Effector memory CD8-positive, alpha-beta T cell (primary cell): Measurements from ENCODE around the gene CD96.

Experiments used
- ATAC-seq: fragments of 150-1000 bp; cut with Tn5 transposase; replicated peaks from 2 replicates; pipeline ENCODE4 v1.10.0; 2021; ENCODE audit warnings: mild to moderate bottlenecking, moderate library complexity
- DNase-seq, 3 experiments: peaks; one replicate each; pipeline ENCODE4 v3.0.0; 2021
- H3K27ac Mint-ChIP-seq, 2 donors: one replicate each; pipeline ENCODE4 v1.8.0; 2022; ENCODE audit warnings: mild to moderate bottlenecking in 2 of 2, mixed read lengths in 2 of 2, moderate library complexity in 2 of 2
- H3K27me3 Mint-ChIP-seq, 2 donors: one replicate each; pipeline ENCODE4 v1.8.0; 2022; ENCODE audit warnings: mixed read lengths in 2 of 2
- H3K36me3 Mint-ChIP-seq: one replicate; pipeline ENCODE4 v1.8.0; 2022; ENCODE audit warnings: mild to moderate bottlenecking, moderate library complexity, mixed read lengths; ENCODE audit not compliant: insufficient read depth
- H3K4me1 Mint-ChIP-seq, 2 donors: one replicate each; pipeline ENCODE4 v1.8.0; 2022; ENCODE audit warnings: low read depth in 2 of 2, mixed read lengths in 2 of 2
- H3K4me3 Mint-ChIP-seq, 2 donors: one replicate each; pipeline ENCODE4 v1.8.0; 2022; ENCODE audit warnings: mild to moderate bottlenecking in 2 of 2, mixed read lengths in 2 of 2, moderate library complexity in 2 of 2
- H3K9me3 Mint-ChIP-seq, 2 donors: one replicate each; pipeline ENCODE4 v1.8.0; 2022; ENCODE audit warnings: mixed read lengths in 2 of 2

The CD96 gene

DNA sequence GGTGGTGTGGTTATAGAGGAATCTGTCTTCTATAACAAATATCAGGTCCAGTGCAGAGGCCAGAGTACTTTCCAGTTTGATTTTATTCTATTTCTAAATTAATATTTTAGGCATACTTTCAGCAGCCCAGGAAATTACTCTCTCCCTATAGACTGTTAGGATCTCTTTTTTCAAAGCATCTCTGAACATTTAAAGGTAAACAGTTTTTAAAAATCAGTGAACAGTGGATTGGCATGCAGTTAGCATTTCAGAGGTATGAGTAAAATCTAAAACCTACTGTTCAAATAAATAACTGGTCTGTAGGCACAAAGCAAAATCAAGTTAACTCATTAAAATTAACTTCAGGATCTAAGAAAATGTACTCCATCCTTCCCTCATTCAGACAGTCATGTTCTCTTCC is 50.1 kb downstream of the CD96 start:
- no peak overlapping the region for H3K4me3 Mint-ChIP-seq
- DNase-seq = no peak
- no peak for ATAC-seq
- H3K4me1 Mint-ChIP-seq = peaks cover 21 to 60% of the 10 kb centered on the region in 2 donors
- H3K27ac Mint-ChIP-seq = peak overlapping the region; percentile 16 to 86
- peaks cover 28% of the 10 kb centered on the region for H3K36me3 Mint-ChIP-seq
- H3K27me3 Mint-ChIP-seq = no peaks in the 10 kb centered on the region
- H3K9me3 Mint-ChIP-seq = no peaks in the 10 kb centered on the region

DNA sequence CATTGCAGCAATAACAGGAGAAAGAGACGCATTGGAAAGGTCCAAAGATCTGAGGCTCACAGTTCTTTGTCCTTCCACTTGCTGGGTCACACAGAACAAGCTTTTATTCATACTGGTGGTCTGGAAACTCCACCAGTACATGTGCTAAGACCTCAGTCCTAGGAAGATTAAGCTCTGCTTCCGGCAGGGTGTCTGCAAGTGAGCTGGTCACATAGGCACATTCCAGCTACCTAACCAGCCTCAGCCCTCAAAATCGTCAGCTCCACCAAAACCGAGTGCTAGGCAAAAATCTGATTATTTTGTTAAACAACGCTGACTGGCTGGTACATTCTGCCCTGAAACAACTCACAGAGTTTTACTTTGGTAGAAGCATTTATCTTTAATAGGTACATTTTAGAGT is 50.9 kb downstream of the CD96 start:
- Mint-ChIP-seq H3K27ac (peak overlapping the region; percentile 86), H3K36me3 (peaks cover 25% of the 10 kb centered on the region), H3K4me1 (peaks cover 21 to 59% of the 10 kb centered on the region in 2 donors), H3K27me3 (no peaks in the 10 kb centered on the region), H3K9me3 (no peaks in the 10 kb centered on the region), H3K4me3 (no peak overlapping the region)
- DNase-seq (no peak), ATAC-seq (peak; percentile 32)

DNA sequence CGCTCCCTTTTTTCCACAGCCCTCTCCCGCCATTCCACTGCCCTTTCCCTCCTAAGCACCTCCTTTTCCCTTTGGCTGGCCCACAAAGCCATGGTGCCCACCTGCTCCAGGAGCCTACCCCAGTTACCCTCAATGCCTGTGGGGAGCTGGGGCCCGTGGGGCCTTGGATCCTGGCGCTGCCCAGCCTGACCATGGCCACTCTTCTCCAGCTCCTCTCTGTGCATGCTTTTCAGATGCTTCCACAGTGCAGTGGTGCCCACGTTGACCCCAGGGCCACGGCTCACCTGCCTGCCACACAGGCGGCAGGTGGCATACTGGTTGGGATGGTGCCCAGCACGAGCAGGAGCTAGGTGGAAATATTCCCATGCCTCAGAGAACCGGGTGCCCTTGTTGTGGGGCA is 51.7 kb downstream of the CD96 start:
- no peak for DNase-seq
- H3K27me3 Mint-ChIP-seq = no peaks in the 10 kb centered on the region
- peak overlapping the region; percentile 86 for H3K27ac Mint-ChIP-seq
- peaks cover 29% of the 10 kb centered on the region for H3K36me3 Mint-ChIP-seq
- H3K4me1 Mint-ChIP-seq = peaks cover 21 to 61% of the 10 kb centered on the region in 2 donors
- no peak for ATAC-seq
- peak overlapping the region in 1 of 2 donors; percentile 43 for H3K4me3 Mint-ChIP-seq
- no peaks in the 10 kb centered on the region for H3K9me3 Mint-ChIP-seq

DNA sequence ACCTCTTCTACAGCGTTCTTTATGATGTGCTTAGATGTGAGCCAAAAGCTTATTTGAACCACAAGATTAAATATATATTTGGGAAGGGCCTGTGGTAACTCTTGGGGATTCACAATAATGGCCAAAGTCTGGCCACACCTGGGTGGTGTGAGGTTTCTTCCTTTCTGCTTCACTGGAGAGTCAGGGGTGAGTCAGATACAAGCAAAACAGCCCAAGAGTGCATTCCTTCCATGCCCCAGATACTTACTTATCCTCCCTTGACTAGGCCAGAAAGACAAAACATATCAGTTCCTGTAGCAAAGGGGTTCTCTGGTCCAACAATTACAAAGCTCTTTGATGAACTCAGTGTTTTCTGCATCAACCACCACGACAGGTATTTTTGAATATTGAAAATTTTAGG is 52.2 kb downstream of the CD96 start:
- H3K9me3 Mint-ChIP-seq = no peaks in the 10 kb centered on the region

DNA sequence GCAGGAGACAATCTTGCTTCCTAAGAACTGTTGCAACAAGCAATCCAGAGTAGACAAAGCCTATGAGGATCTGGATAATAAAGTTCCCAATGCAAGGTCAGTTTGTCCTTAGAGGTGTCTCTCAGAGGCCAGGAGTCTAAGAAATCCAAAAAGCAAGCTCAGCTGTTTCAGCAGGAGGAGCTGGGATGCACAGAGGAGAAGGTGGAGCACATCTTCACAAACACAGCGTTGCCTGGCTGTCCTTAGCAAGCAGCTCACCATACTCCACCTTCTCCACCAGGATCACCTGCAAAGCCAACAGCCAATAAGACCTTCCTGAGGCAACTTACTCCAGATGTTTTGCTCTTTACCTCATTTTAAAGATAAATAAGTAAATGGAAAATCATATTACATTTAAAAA is 52.8 kb downstream of the CD96 start:
- H3K9me3 Mint-ChIP-seq = no peaks in the 10 kb centered on the region

More for the DNA sequence above, 52.2 kb downstream of the CD96 start:
- H3K27ac Mint-ChIP-seq = peak overlapping the region; percentile 86
- ATAC-seq (peak; percentile 43), DNase-seq (no peak)
- H3K4me3 Mint-ChIP-seq = peak overlapping the region in 1 of 2 donors; percentile 43
- peaks cover 21 to 58% of the 10 kb centered on the region in 2 donors for H3K4me1 Mint-ChIP-seq
- no peaks in the 10 kb centered on the region for H3K27me3 Mint-ChIP-seq
- peaks cover 25% of the 10 kb centered on the region for H3K36me3 Mint-ChIP-seq

DNA sequence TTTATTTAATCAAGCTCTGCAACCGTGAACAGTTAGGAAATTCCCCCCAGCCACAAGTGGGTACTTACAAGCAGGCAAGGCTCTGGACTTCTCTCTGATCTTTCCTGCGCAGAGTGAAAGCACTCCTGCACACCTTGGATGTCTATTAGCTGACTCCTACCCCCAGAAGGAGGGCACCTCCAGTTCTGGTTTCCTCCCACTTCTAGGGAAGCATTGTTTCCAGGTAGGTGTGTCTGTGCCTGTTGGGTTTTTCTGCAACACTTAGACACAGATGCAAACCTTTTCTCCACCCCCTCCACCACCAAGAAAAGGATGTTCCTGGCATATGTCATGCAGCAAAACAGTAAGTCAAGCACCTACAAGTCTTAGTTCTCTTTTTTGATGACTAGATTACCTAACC is 53.2 kb downstream of the CD96 start, which contains the start of gene ZBED2:
Gene ZBED2 (minus strand): TSS at position 115 of the 400 bp plus-strand sequence. CDS start 1,145 bp downstream, outside the sequence.
- Mint-ChIP-seq H3K36me3 (peaks cover 24% of the 10 kb centered on the region), H3K4me1 (peaks cover 21 to 55% of the 10 kb centered on the region in 2 donors), H3K9me3 (no peaks in the 10 kb centered on the region), H3K4me3 (peak within 1 kb of the TSS in 1 of 2 donors; percentile 43), H3K27ac (peak within 1 kb of the TSS; percentile 86), H3K27me3 (no peaks in the 10 kb centered on the region)
- DNase-seq (no peak), ATAC-seq (no peak)

More for the DNA sequence above, 52.8 kb downstream of the CD96 start:
- peaks cover 23% of the 10 kb centered on the region for H3K36me3 Mint-ChIP-seq
- H3K27ac Mint-ChIP-seq = peak overlapping the region; percentile 86
- no peak for DNase-seq
- no peak for ATAC-seq
- H3K4me1 Mint-ChIP-seq = peaks cover 21 to 55% of the 10 kb centered on the region in 2 donors
- peak overlapping the region in 1 of 2 donors; percentile 6 for H3K4me3 Mint-ChIP-seq
- H3K27me3 Mint-ChIP-seq = no peaks in the 10 kb centered on the region

DNA sequence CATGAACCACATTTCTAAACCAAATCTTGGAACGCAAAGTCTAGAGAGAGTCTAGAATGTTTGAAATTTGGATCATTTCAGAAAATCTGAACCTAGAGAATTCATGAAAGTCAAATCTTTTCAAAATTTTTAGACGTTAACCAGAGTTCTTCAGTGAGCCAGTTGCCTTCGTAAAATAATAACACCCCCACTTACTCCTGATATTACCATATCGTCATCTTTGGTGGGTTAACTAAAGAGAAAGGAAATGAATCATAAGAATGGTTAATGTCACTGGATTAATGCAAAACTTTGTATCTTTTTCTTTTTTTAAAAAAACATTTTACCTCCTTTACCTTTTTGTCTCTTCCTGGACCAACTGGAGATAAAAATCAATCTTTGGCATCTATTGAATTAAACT is 54.3 kb downstream of the CD96 start:
- Mint-ChIP-seq H3K27ac (peak overlapping the region; percentile 86), H3K9me3 (no peaks in the 10 kb centered on the region), H3K36me3 (peaks cover 27% of the 10 kb centered on the region), H3K4me1 (peaks cover 21 to 55% of the 10 kb centered on the region in 2 donors), H3K27me3 (no peaks in the 10 kb centered on the region), H3K4me3 (peak overlapping the region in 1 of 2 donors; percentile 26)
- ATAC-seq = peak; percentile 46
- no peak for DNase-seq

DNA sequence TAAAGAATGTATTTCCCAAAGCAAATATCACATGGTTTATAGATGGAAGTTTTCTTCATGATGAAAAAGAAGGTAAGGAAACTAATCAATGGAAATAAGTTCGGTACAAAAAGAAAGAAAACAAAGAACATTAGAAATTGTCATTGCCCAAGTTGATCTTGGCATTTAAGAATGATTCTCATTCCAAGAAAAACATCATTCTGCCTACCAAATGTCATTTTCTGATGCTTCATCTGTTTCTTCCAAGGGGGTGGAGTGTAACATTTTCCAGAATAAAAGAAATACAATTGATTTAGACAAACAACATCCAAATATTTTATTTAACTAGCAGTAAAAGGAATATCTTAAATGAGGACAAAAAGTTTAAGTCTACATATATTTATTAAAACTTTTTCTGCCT is 56.1 kb downstream of the CD96 start:
- Mint-ChIP-seq H3K4me1 (peaks cover 20 to 49% of the 10 kb centered on the region in 2 donors), H3K36me3 (peaks cover 21% of the 10 kb centered on the region), H3K4me3 (no peak overlapping the region), H3K27me3 (no peaks in the 10 kb centered on the region), H3K9me3 (no peaks in the 10 kb centered on the region), H3K27ac (peak overlapping the region in 1 of 2 donors; percentile 84)
- ATAC-seq (no peak), DNase-seq (no peak)

DNA sequence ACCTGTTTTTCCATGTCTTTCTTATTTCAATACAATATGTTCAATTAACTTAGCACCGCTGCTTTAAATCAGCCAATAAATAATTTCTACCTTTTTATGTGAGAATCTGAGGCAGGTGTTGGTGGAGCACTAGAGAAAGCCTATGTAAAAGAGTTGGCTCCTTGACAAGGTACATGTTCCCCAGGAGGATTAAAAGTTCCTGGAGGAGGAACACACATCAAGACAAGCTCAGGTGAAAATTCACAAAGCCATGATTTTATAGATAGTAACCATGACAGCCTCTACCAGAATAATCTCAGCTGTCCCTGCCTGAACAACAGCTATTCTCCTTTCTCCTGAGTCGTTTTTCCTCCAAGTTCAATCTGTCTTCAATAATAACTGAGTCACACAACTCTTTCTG is 56.6 kb downstream of the CD96 start:
- no peak for DNase-seq
- H3K27me3 Mint-ChIP-seq = no peaks in the 10 kb centered on the region
- no peaks in the 10 kb centered on the region for H3K9me3 Mint-ChIP-seq
- H3K4me3 Mint-ChIP-seq = no peak overlapping the region
- ATAC-seq = no peak
- H3K4me1 Mint-ChIP-seq = peaks cover 21 to 50% of the 10 kb centered on the region in 2 donors
- peaks cover 21% of the 10 kb centered on the region for H3K36me3 Mint-ChIP-seq
- peak overlapping the region in 1 of 2 donors; percentile 84 for H3K27ac Mint-ChIP-seq

DNA sequence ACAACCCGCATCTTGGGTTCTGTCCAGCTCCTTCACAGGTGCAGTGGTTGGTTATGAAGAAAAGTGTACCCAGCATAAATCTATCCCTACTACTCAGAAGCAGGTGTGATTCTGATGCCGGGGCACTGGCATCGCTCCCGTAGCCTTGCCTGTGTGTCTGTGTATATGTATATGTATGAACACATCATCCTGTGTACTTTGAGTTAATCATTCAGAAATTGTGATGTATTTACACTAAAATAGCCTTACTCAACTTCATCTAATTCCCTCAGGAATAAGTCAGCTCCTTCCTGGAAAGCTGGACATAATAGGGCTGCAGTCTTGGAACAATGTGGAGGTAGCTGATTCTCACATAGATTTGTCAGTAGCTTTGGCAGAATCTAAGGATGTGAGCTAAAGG is 59.8 kb downstream of the CD96 start:
- Mint-ChIP-seq H3K36me3 (peaks cover 30% of the 10 kb centered on the region), H3K27me3 (no peaks in the 10 kb centered on the region), H3K9me3 (no peaks in the 10 kb centered on the region), H3K4me3 (no peak overlapping the region), H3K4me1 (peaks cover 11 to 38% of the 10 kb centered on the region in 2 donors), H3K27ac (peak overlapping the region in 1 of 2 donors; percentile 3)
- no peak for ATAC-seq
- no peak for DNase-seq

DNA sequence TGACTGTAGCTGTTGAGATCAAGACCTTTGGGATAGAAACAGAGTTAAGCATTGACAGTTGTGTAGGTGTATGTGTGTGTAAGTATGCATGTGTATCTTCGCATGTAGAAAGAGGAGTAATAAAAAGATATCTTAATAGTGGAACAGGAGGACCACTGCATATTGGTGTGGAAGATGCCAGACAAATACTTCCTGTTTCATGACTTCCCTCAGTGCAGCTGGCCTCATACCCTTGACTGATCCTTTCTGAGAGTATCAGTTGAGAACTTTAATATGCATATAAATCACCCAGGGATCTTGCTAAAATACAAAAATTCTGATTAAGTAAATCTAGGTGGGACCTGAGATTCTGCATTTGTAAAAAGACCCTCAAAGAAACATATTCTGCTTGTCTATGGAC is 61.7 kb downstream of the CD96 start:
- Mint-ChIP-seq H3K4me3 (no peak overlapping the region), H3K4me1 (peaks cover 22 to 47% of the 10 kb centered on the region in 2 donors), H3K27ac (peak overlapping the region; percentile 33 to 99), H3K27me3 (no peaks in the 10 kb centered on the region), H3K36me3 (peaks cover 38% of the 10 kb centered on the region), H3K9me3 (peaks cover 0 to 3% of the 10 kb centered on the region in 2 donors)
- ATAC-seq (no peak), DNase-seq (no peak)

DNA sequence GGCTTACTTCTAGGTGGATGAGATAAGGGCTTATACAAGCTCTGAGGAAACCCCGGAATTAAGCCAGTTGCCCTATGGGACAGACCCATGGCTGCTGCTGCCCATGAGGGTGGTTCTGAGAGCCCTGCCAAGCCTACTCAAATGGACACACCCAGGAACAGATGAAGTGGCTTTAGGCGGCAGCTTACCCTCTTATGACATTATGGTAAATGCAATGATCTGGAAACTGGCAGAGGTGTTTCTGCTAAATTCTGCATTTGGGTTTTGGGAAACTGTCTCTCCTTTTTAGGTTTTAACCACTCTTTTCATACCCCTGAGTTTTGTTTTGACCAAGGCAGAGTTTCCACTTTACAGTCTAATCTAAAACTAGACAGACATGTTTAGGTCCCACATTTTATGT is 62.1 kb downstream of the CD96 start:
- Mint-ChIP-seq H3K27me3 (no peaks in the 10 kb centered on the region), H3K27ac (peak overlapping the region; percentile 33 to 99), H3K9me3 (peaks cover 0 to 7% of the 10 kb centered on the region in 2 donors), H3K36me3 (peaks cover 38% of the 10 kb centered on the region), H3K4me1 (peaks cover 25 to 51% of the 10 kb centered on the region in 2 donors), H3K4me3 (no peak overlapping the region)
- no peak for DNase-seq
- no peak for ATAC-seq

DNA sequence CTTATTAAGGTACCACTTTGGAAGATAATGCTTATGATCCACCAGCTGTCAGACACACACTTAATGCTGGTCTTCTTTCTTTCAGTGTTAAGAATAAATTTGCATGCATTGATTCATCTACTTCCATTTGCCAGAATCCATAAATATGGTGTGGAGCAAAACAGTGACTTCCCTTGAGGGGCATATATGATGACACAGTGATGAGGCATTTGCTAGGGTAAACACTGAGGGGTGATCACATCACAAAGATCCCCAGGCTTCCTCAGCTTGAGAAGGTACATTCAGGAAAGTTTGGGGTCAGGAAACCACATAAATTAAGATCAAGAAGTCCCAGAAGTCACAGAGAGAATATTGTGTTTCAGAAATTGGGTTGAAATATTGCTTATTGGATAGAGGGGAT is 63.0 kb downstream of the CD96 start:
- peaks cover 28 to 59% of the 10 kb centered on the region in 2 donors for H3K4me1 Mint-ChIP-seq
- no peaks in the 10 kb centered on the region for H3K27me3 Mint-ChIP-seq
- ATAC-seq (no peak), DNase-seq (no peak)
- H3K9me3 Mint-ChIP-seq = peaks cover 0 to 8% of the 10 kb centered on the region in 2 donors
- H3K27ac Mint-ChIP-seq = peak overlapping the region in 1 of 2 donors; percentile 99
- H3K4me3 Mint-ChIP-seq = no peak overlapping the region
- peaks cover 36% of the 10 kb centered on the region for H3K36me3 Mint-ChIP-seq

DNA sequence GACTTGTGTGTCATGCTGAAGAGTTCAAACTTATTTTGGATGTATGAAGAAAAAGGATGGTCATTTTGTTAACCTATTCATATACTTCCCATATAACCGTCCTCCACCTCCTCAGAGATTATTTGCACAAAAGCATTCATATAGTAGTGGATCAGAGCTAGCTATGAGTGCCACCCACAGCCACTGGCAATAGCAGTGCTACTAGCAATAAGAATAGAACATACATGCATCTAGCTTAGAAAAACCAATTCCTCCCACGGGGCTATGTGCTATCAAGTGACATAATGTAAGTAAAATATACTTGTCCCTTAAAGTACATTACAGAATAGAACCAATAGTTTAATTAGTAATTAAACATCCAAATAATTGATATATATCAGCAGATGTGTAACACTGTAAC is 63.5 kb downstream of the CD96 start:
- H3K36me3 Mint-ChIP-seq = peaks cover 36% of the 10 kb centered on the region
- H3K27me3 Mint-ChIP-seq = no peaks in the 10 kb centered on the region
- peak overlapping the region; percentile 4 to 99 for H3K27ac Mint-ChIP-seq
- no peak for ATAC-seq
- no peak for DNase-seq
- peaks cover 0 to 8% of the 10 kb centered on the region in 2 donors for H3K9me3 Mint-ChIP-seq
- peaks cover 33 to 64% of the 10 kb centered on the region in 2 donors for H3K4me1 Mint-ChIP-seq
- H3K4me3 Mint-ChIP-seq = no peak overlapping the region
